Adrenal gland (tissue), 12 donors: Measurements from ENCODE around the gene CDC20B. TPM values are rescaled to one million over a fixed set of nuclear protein-coding genes. Genes with fewer than 3 reads are reported as not detected.

Experiments used
- DNase-seq, 7 donors: peaks; one replicate each; pipeline ENCODE4 v3.0.0-alpha.2; 2019 to 2020
- H3K27ac ChIP-seq, 5 donors: fragments of 200-600 bp; sonication (generic) in 4 of 5; 1 replicate in 3 of 5; 2 replicates in 2 of 5; pipeline versions ENCODE4 v1.5.1 to v1.8.0; 2016 to 2020; ENCODE audit warnings: mild to moderate bottlenecking in 1 of 5
- H3K27me3 ChIP-seq: fragments of 200-600 bp; 2 replicates; pipeline ENCODE4 v1.8.0; 2021
- H3K36me3 ChIP-seq, 2 donors: fragments of 200-600 bp; replicated peaks in 1 of 2; 1 replicate in 1 of 2; 2 replicates in 1 of 2; pipeline versions ENCODE4 v1.5.1 to v1.8.0; 2018 to 2022
- H3K4me1 ChIP-seq, 2 donors: fragments of 200-600 bp; replicated peaks in 1 of 2; 1 replicate in 1 of 2; 2 replicates in 1 of 2; pipeline versions ENCODE4 v1.5.1 to v1.8.0; 2018 to 2021
- H3K4me3 ChIP-seq, 4 donors: fragments of 200-600 bp; sonication (generic) in 3 of 4; one replicate each; pipeline ENCODE4 v1.5.1; 2016 to 2018
- H3K9me3 ChIP-seq, 3 donors: fragments of 200-600 bp; sonication (generic) in 1 of 3; replicated peaks in 1 of 3; 1 replicate in 2 of 3; 2 replicates in 1 of 3; pipeline versions ENCODE4 v1.5.1 to v1.8.0; 2016 to 2021
- POLR2A ChIP-seq, 2 donors: fragments of 450-650 bp; IDR thresholded peaks; one replicate each; pipeline ENCODE4 v1.6.1; 2017; ENCODE audit warnings: antibody characterized with exemption in 2 of 2, mild to moderate bottlenecking in 2 of 2, moderate library complexity in 1 of 2
- WGBS, 4 donors: extraction: QIAGEN DNeasy Blood & Tissue Kit in 2 of 4; methylation state at CpG; one replicate each; pipeline versions ENCODE4 v1.1.5 to v1.1.7; 2013 to 2017; 5-methylcytosine and 5-hydroxymethylcytosine counted together
- intact Hi-C, 2 donors: fragments of 100-400 bp; cut with DNase I; formaldehyde crosslinking; loops; one replicate each; pipeline versions ENCODE4 v1.14.1 to v1.15.0; 2022 to 2023
- polyA plus RNA-seq, 3 donors: library from polyadenylated mRNA; stranded (reverse); fragments of 200-250 nt in 2 of 3; fragments of 350-450 nt in 1 of 3; fragmentation: Illumina TruSeq in 1 of 3; extraction: RNeasy Lipid Tissue Mini Kit (QIAGEN cat#74804) in 1 of 3; gene quantifications; one replicate each; pipeline ENCODE4 v1.2.3, GENCODE V29; 2013 to 2014
- total RNA-seq, 9 donors: library from RNA; depleted of rRNA in 4 of 9; stranded (reverse); fragments of >200 nt in 4 of 9; fragments of 120-200 nt in 1 of 9; fragmentation: NEBNext Ultra II Directional in 1 of 9; extraction: Animal tissue kit (Norgen Biotek cat#: 25700) in 1 of 9; gene quantifications; one replicate each; pipeline versions ENCODE4 v1.1.0 to v1.2.4, GENCODE V29; 2013 to 2023
- TF ChIP-seq, protein P1 (sequence below), 6 experiments: fragments of 450-650 bp in 4 of 6; fragments of 200-600 bp in 2 of 6; sonication (generic) in 1 of 6; IDR thresholded peaks; 1 replicate in 5 of 6; 2 replicates in 1 of 6; pipeline versions ENCODE4 v1.5.1 to v1.8.0; 2016 to 2021; ENCODE audit warnings: antibody characterized with exemption in 6 of 6, mild to moderate bottlenecking in 2 of 6, moderate library complexity in 1 of 6
- donor health status: healthy with polysubstance abuse.
- donor health status: Bipolar disorder and iron deficiency.
- donor health status: DM: yes; HTN: yes; CAD: no.
- donor health status: DM: no; HTN: no; CAD: no.
- donor health status: DM: no; HTN: no; CAD: no.
- donor health status: DM: yes; HTN: yes; CAD: no.

CDC20B gene
- total and polyA plus RNA-seq, 12 donors: 0.11 TPM; not detected in 11

DNA sequence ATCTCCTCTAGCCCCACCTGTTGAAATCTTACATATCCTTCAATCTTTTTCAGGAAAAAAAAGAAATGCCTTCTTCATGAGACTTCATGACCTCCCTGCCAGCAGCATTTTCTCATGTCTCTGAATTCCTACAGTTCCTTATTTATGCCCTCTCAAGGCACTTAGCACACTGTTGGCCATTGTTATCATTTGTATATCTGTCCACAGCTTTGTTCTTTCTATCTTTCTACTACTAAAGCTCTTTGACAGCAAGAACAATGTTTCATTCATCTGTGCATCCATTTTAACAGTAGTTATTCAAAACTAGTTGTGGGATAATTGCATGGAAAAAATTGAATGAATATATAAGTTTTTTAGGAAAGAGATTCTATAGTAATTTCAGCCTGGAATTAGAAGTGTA, 91.4 kb downstream of the CDC20B start:
- no peak for DNase-seq
- no peaks in the 10 kb centered on the region for H3K4me1 ChIP-seq
- H3K27me3 ChIP-seq: peaks cover 6% of the 10 kb centered on the region
- no peaks in the 10 kb centered on the region for H3K36me3 ChIP-seq
- intact Hi-C loops: no loop called here
- no peak overlapping the region for H3K4me3 ChIP-seq
- no peaks in the 10 kb centered on the region for H3K9me3 ChIP-seq
- no peak for TF ChIP-seq POLR2A (IDR thresholded peaks at IDR 0.05)
- no peak overlapping the region for H3K27ac ChIP-seq

DNA sequence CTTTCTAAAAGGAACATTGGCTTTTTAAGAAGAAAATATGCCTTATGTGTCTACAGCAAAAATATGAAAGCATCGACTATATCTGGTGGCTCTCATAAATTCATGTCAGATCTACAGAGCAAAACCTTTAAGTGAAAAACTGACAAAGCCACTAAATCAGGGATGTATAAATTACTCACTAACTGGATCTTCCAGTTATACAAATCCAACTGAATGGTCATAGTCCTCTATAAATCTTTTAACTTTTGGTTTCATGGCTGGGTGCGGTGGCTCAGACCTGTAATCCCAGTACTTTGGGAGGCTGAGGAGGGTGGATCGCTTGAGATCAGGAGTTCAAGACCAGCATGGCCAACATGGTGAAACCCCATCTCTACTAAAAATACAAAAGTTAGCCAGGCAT, 99.8 kb downstream of the CDC20B start:
- DNase-seq: no peak
- Histone ChIP-seq H3K27me3 (no peaks in the 10 kb centered on the region), H3K4me3 (no peak overlapping the region), H3K4me1 (no peaks in the 10 kb centered on the region), H3K36me3 (no peaks in the 10 kb centered on the region), H3K9me3 (no peaks in the 10 kb centered on the region), H3K27ac (no peak overlapping the region)
- intact Hi-C loops: no loop called here
- 77 to 83% (median 79%) methylated on average over 3 of the region's 3 CpGs for WGBS, 4 donors
- TF ChIP-seq POLR2A (IDR thresholded peaks at IDR 0.05): no peak
- TF ChIP-seq, protein P1, sequence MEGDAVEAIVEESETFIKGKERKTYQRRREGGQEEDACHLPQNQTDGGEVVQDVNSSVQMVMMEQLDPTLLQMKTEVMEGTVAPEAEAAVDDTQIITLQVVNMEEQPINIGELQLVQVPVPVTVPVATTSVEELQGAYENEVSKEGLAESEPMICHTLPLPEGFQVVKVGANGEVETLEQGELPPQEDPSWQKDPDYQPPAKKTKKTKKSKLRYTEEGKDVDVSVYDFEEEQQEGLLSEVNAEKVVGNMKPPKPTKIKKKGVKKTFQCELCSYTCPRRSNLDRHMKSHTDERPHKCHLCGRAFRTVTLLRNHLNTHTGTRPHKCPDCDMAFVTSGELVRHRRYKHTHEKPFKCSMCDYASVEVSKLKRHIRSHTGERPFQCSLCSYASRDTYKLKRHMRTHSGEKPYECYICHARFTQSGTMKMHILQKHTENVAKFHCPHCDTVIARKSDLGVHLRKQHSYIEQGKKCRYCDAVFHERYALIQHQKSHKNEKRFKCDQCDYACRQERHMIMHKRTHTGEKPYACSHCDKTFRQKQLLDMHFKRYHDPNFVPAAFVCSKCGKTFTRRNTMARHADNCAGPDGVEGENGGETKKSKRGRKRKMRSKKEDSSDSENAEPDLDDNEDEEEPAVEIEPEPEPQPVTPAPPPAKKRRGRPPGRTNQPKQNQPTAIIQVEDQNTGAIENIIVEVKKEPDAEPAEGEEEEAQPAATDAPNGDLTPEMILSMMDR (IDR thresholded peaks at IDR 0.05): no peak

DNA sequence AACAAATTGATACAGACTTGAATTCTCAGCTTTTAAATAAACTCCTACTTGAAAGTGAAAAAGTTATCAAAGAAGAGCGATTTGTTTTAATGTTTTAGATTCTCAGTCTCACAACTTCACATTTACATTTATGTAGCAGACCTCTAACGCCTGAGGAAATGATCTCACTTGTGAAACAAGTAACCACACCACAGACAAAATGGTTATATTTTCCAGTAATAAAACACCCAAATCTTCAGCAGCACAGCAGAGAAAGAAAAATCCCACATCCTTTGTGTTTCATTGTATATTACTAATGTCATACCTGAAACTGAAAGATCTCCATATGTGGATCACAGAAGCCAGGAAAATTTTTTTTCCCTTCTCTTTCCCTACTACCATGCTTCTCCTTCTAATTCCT, 100.3 kb downstream of the CDC20B start:
- Histone ChIP-seq H3K36me3 (no peaks in the 10 kb centered on the region), H3K4me1 (no peaks in the 10 kb centered on the region), H3K4me3 (no peak overlapping the region), H3K27ac (no peak overlapping the region), H3K9me3 (no peaks in the 10 kb centered on the region), H3K27me3 (no peaks in the 10 kb centered on the region)
- no peak for TF ChIP-seq POLR2A (IDR thresholded peaks at IDR 0.05)
- TF ChIP-seq, protein P1 (IDR thresholded peaks at IDR 0.05): no peak
- intact Hi-C loops: no loop called here
- no peak for DNase-seq
- 60 to 68% (median 64%) methylated on average over 2 of the region's 2 CpGs for WGBS, 4 donors

DNA sequence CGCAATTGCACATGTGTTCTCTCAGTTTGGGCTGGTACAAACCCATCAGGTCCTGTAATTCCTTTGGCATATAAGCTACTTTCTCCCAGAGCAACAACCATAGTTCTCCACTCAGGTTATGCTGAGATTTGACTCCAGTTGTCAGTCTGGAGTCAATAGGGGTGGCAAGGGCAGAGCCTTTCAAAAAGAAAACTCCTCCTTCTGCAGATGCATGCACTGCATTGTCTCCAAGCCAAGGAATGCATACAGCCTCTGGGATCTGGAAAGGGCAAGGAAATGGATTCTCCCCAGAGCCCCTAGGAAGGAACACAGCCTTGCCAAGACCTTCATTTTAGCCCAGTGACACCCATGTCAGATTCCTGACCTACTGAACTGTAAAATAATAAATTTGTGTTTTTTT, 101.6 kb downstream of the CDC20B start:
- intact Hi-C loops: no loop called here

DNA sequence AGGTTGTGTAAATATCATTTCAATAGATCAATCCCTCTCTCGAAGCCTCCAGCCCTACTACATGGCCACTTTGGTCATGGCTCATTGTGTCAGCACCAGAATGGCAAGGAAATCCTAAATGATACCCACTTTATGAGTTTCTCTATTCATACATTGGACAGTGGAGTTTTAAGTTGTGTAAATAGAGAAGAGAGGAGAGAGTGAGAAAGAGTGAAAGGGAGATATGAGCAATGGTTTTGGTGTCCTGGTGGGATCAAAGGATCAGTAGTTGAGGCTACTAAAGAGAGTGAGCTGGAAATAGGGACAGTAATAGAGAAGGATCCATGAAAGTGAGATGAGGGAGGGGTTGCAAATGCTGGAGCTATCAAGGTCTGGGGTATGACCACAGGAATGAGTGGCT, 102.0 kb downstream of the CDC20B start:
- 85 to 100% (median 95%) methylated on average over 1 of the region's 1 CpG for WGBS, 4 donors
- Histone ChIP-seq H3K9me3 (no peaks in the 10 kb centered on the region), H3K4me1 (no peaks in the 10 kb centered on the region), H3K36me3 (no peaks in the 10 kb centered on the region), H3K4me3 (no peak overlapping the region), H3K27me3 (no peaks in the 10 kb centered on the region), H3K27ac (no peak overlapping the region)
- TF ChIP-seq, protein P1 (IDR thresholded peaks at IDR 0.05): no peak
- no peak for TF ChIP-seq POLR2A (IDR thresholded peaks at IDR 0.05)
- no peak for DNase-seq
- intact Hi-C loops: no loop called here

More for the DNA sequence above, 101.6 kb downstream of the CDC20B start:
- Histone ChIP-seq H3K4me3 (no peak overlapping the region), H3K9me3 (no peaks in the 10 kb centered on the region), H3K36me3 (no peaks in the 10 kb centered on the region), H3K4me1 (no peaks in the 10 kb centered on the region), H3K27ac (no peak overlapping the region), H3K27me3 (no peaks in the 10 kb centered on the region)
- no peak for TF ChIP-seq POLR2A (IDR thresholded peaks at IDR 0.05)
- TF ChIP-seq, protein P1 (IDR thresholded peaks at IDR 0.05): no peak
- no peak for DNase-seq
- WGBS, 4 donors: 53 to 67% (median 62%) methylated on average over 1 of the region's 1 CpG
